Osteoblast (primary cell): ENCODE results near the gene IER5L. TPM values are rescaled to one million over a fixed set of nuclear protein-coding genes. Genes with fewer than 3 reads are reported as not detected.
A peak's percentile ranks its signal among the peaks of the same experiment; 100 is the strongest.
"Not testable (repeated sequence)": the region's sequence is repeated elsewhere in the genome, so short reads cannot be mapped to it uniquely, and the experiment has no call there.

Experiments used
- DNase-seq: peaks from one replicate; pipeline ENCODE4 v3.0.0; 2011; ENCODE audit warnings: low spot score, mixed read lengths; ENCODE audit not compliant: insufficient read length; ENCODE audit errors: missing footprints
- H2AFZ ChIP-seq: 2 replicates; pipeline ENCODE4 v1.6.0; 2011; ENCODE audit warnings: mild to moderate bottlenecking, low read length
- H3K27ac ChIP-seq: 2 replicates; pipeline ENCODE4 v1.5.1; 2011; ENCODE audit warnings: mild to moderate bottlenecking, low read depth, low read length, moderate library complexity
- H3K27me3 ChIP-seq: 2 replicates; pipeline ENCODE4 v1.6.0; 2012; ENCODE audit warnings: mild to moderate bottlenecking, control low read depth, inconsistent platforms, low read length, moderate library complexity; ENCODE audit not compliant: insufficient read depth
- H3K36me3 ChIP-seq: 2 replicates; pipeline ENCODE4 v1.5.1; 2011; ENCODE audit warnings: mild to moderate bottlenecking, low read length, control low read depth, moderate library complexity; ENCODE audit not compliant: insufficient read depth
- H3K4me1 ChIP-seq: 2 replicates; pipeline ENCODE4 v1.5.1; 2011; ENCODE audit warnings: mild to moderate bottlenecking, low read length, control low read depth, moderate library complexity; ENCODE audit not compliant: insufficient read depth
- H3K4me2 ChIP-seq: 2 replicates; pipeline ENCODE4 v1.6.0; 2011; ENCODE audit warnings: mild to moderate bottlenecking, low read length; ENCODE audit not compliant: insufficient read depth
- H3K4me3 ChIP-seq: fragments of 200-600 bp; sonication (generic); 3 replicates; pipeline ENCODE4 v1.5.1; 2012; ENCODE audit warnings: mild to moderate bottlenecking, low read length, inconsistent platforms; ENCODE audit not compliant: insufficient read depth
- H3K79me2 ChIP-seq: 2 replicates; pipeline ENCODE4 v1.6.0; 2012; ENCODE audit warnings: mild to moderate bottlenecking, low read length, control low read depth, inconsistent platforms; ENCODE audit not compliant: insufficient read depth
- H3K9me3 ChIP-seq: 2 replicates; pipeline ENCODE4 v1.5.1; 2011; ENCODE audit warnings: low read depth, low read length, control low read depth
- H4K20me1 ChIP-seq: 2 replicates; pipeline ENCODE4 v1.6.0; 2012; ENCODE audit warnings: mild to moderate bottlenecking, low read length, control low read depth; ENCODE audit not compliant: insufficient read depth
- total RNA-seq: library from RNA; depleted of rRNA; stranded (reverse); fragments of >200 nt; gene quantifications from 2 replicates; pipeline ENCODE4 v1.2.3, GENCODE V29; 2012
- TF ChIP-seq, protein P1 (sequence below): IDR thresholded peaks from 2 replicates; pipeline ENCODE4 v1.5.1; 2011; ENCODE audit warnings: mild to moderate bottlenecking, low read depth, low read length, moderate library complexity; ENCODE audit errors: extremely low read depth

IER5L gene
- total RNA-seq, 1 donor: 86.1 TPM

- Histone ChIP-seq H3K79me2 (no peaks in the 10 kb centered on the region), H3K36me3 (peaks cover 45% of the 10 kb centered on the region), H3K4me2 (no peak overlapping the region), H3K4me1 (peaks cover 26% of the 10 kb centered on the region), H3K9me3 (no peaks in the 10 kb centered on the region), H3K4me3 (no peak overlapping the region), H4K20me1 (no peaks in the 10 kb centered on the region), H2AFZ (no peak overlapping the region), H3K27ac (no peak overlapping the region), H3K27me3 (no peaks in the 10 kb centered on the region)
- DNase-seq: no peak
- TF ChIP-seq, protein P1, sequence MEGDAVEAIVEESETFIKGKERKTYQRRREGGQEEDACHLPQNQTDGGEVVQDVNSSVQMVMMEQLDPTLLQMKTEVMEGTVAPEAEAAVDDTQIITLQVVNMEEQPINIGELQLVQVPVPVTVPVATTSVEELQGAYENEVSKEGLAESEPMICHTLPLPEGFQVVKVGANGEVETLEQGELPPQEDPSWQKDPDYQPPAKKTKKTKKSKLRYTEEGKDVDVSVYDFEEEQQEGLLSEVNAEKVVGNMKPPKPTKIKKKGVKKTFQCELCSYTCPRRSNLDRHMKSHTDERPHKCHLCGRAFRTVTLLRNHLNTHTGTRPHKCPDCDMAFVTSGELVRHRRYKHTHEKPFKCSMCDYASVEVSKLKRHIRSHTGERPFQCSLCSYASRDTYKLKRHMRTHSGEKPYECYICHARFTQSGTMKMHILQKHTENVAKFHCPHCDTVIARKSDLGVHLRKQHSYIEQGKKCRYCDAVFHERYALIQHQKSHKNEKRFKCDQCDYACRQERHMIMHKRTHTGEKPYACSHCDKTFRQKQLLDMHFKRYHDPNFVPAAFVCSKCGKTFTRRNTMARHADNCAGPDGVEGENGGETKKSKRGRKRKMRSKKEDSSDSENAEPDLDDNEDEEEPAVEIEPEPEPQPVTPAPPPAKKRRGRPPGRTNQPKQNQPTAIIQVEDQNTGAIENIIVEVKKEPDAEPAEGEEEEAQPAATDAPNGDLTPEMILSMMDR: no peak
Observed at GRCh38 chr9:129135476-129135875, 42.6 kb downstream of the IER5L start.

- Histone ChIP-seq H3K27ac (no peak overlapping the region), H4K20me1 (no peaks in the 10 kb centered on the region), H3K9me3 (no peaks in the 10 kb centered on the region), H3K79me2 (no peaks in the 10 kb centered on the region), H3K27me3 (no peaks in the 10 kb centered on the region), H3K36me3 (peaks cover 56% of the 10 kb centered on the region), H2AFZ (no peak overlapping the region), H3K4me2 (no peak overlapping the region), H3K4me1 (peaks cover 4% of the 10 kb centered on the region), H3K4me3 (no peak overlapping the region)
- peak; percentile 74 for DNase-seq
- TF ChIP-seq, protein P1: no peak
Observed at GRCh38 chr9:129133082-129133481, 45.0 kb downstream of the IER5L start.

DNA sequence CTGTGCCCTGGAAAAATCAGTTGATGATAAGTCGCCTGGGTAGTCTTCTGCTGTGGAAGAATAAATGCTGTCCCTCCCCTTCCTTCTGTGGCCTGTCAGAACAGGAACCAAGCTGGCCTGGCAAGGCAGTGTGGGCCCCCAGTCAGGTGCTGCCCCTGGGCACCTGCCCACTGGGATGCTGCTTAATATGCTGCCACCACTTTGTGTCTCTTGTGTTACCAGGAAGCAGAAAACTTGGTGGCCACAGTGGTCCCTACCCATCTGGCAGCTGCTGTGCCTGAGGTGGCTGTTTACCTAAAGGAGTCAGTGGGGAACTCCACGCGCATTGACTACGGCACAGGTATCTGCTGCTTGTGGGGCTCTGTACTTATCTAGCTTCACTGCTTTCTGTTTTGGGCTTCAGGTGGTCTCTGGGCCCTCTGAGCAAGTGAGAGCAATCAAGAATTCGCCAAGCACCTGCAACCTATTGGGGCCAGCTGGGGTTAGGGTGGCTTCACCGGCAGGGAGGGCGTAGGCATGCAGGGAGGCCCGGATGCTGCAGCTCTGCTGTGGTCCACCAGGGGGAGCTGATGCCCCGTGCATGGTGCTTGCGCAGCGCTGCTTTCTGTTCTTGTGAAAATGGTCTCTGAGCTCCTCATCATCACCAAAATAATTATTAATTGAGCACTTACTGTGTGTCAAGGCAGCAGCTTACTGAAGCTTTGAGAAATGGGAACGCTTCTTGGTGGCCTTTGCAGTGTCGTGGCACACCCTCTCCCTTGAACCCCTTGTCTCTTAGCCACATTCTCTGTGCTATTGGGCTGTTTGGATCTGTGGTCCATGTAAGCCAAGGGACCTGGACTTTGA is 46.5 kb downstream of the IER5L start:
- DNase-seq: peak; percentile 96
- Histone ChIP-seq H3K4me2 (no peak overlapping the region), H3K79me2 (peaks cover 5% of the 10 kb centered on the region), H3K27me3 (no peaks in the 10 kb centered on the region), H3K36me3 (peaks cover 57% of the 10 kb centered on the region), H3K4me3 (no peak overlapping the region), H4K20me1 (no peaks in the 10 kb centered on the region), H3K27ac (no peak overlapping the region), H3K4me1 (peaks cover 7% of the 10 kb centered on the region), H2AFZ (no peak overlapping the region), H3K9me3 (no peaks in the 10 kb centered on the region)
- TF ChIP-seq, protein P1: peak; percentile 98

DNA sequence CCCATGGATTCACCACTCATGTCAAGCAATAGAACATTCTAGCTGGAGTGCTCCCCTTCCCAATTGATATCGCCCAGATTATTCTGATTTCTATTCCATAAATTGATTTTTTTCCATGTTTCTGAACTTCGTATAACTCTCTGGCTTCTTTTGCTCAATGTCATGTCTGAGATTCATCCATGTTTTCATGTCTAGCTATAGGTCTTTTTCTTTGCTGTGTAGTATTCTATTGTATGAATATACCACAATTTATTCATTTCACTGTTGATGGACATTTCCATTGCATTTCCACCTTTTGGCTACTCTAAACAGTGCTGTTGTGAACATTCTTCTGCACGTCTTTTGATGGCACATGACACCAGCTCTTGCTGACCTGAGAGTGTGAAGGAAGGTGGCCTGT is 47.3 kb downstream of the IER5L start:
- H3K9me3 ChIP-seq: no peaks in the 10 kb centered on the region
- H3K27ac ChIP-seq: no peak overlapping the region
- no peak overlapping the region for H3K4me3 ChIP-seq
- DNase-seq: no peak
- peaks cover 5% of the 10 kb centered on the region for H3K79me2 ChIP-seq
- peaks cover 12% of the 10 kb centered on the region for H3K4me1 ChIP-seq
- no peak overlapping the region for H3K4me2 ChIP-seq
- H4K20me1 ChIP-seq: no peaks in the 10 kb centered on the region
- no peak overlapping the region for H2AFZ ChIP-seq
- peaks cover 57% of the 10 kb centered on the region for H3K36me3 ChIP-seq
- no peaks in the 10 kb centered on the region for H3K27me3 ChIP-seq
- TF ChIP-seq, protein P1: no peak

DNA sequence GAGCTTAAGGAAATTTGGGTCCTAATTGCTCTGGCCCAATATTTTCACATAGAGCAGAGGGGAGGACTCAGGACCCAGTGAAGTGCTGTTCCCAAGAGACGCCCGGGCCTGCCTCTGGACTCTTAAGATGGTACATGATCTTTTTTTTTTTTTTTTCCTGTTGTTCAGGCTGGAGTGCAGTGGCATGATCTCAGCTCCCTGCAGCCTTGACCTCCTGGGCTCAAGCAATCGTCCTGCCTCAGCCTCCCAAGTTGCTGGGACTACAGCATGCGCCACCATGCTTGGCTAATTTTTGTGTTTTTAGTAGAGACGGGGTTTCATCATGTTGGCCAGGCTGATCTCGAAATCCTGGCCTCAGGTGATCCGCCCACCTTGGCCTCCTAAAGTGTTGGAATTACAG is 47.8 kb downstream of the IER5L start:
- DNase-seq, H3K4me3 ChIP-seq, H3K9me3 ChIP-seq, H3K27me3 ChIP-seq, H4K20me1 ChIP-seq, H3K4me2 ChIP-seq, H2AFZ ChIP-seq, H3K27ac ChIP-seq, H3K79me2 ChIP-seq: not testable (repeated sequence)
- H3K36me3 ChIP-seq: peaks cover 53% of the 10 kb centered on the region
- H3K4me1 ChIP-seq: peaks cover 18% of the 10 kb centered on the region
